SU-DHL-6 (cell line): Measurements from ENCODE around the gene RAP1GAP.

Experiments used
- CTCF ChIP-seq: fragments of 200-600 bp; sonication (generic); IDR thresholded peaks from one replicate; pipeline ENCODE4 v1.5.1; 2017; ENCODE audit warnings: antibody characterized with exemption, mild to moderate bottlenecking, low read length, moderate library complexity; ENCODE audit not compliant: insufficient read depth, poor library complexity, severe bottlenecking
- EZH2phosphoT487 ChIP-seq: fragments of 200-600 bp; sonication (generic), shearing (Covaris generic); conservative IDR thresholded peaks from 2 replicates; pipeline ENCODE4 v1.6.1; 2018; ENCODE audit warnings: mild to moderate bottlenecking, antibody characterized with exemption, low read length, moderate library complexity, mixed read lengths

DNA sequence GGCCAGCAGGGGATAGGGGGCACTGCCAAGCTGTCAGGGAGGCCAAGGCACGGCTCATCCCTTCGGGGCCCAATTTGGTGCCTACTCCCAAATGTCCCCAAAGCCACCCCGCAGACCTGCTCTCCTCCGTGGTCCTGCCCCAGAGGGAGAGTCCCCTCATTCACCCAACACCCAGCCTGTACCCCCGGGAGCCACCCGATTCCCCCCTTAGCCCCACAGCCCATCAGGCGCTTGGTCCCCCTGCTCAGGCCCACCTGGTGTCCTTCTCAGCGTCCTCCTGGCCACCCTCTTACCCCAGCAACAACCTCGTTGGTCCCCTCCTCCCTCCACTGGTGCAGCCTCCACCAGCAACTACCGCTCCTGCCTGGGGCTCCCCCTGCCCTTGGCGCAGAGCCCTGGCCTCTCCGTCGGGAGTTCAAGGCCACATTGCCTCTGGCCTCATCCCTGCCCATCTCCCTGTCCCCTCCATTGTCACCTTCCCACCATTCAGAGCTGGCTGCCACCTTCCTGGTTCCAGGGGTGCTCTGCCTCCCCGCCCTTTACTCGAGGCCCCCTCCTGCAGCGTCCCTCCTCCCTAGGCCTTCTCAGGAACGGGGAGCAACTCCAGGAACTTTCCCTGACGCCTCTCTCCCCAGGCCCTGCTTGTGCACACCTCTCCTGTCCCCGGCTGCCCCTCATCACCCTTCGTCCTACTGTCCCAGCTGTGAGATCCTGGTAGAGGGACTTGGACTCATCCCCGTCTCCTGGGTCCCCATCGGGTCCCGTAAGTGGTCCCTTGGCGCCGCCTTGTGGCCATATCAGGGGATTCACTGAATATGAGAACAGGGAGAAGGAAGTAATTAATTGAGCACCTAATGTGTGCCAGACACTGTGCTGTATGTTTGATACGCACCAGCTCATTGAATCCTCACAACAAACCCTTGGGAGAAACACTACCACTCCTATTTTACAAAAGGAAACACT is 73.9 kb downstream of the RAP1GAP start:
- TF ChIP-seq CTCF (peak; percentile 56), EZH2phosphoT487 (no peak)
